DMS53 treated with DMSO at 0.1 percent for 48 hours (cell line): ENCODE results near the gene ATAT1.
A peak's percentile ranks its signal among the peaks of the same experiment; 100 is the strongest.

Experiments
- DNase-seq: peaks from one replicate; lab custom pipeline; 2025; ENCODE audit not compliant: unreplicated experiment; lab: John Stamatoyannopoulos, UW

Gene ATAT1

DNA sequence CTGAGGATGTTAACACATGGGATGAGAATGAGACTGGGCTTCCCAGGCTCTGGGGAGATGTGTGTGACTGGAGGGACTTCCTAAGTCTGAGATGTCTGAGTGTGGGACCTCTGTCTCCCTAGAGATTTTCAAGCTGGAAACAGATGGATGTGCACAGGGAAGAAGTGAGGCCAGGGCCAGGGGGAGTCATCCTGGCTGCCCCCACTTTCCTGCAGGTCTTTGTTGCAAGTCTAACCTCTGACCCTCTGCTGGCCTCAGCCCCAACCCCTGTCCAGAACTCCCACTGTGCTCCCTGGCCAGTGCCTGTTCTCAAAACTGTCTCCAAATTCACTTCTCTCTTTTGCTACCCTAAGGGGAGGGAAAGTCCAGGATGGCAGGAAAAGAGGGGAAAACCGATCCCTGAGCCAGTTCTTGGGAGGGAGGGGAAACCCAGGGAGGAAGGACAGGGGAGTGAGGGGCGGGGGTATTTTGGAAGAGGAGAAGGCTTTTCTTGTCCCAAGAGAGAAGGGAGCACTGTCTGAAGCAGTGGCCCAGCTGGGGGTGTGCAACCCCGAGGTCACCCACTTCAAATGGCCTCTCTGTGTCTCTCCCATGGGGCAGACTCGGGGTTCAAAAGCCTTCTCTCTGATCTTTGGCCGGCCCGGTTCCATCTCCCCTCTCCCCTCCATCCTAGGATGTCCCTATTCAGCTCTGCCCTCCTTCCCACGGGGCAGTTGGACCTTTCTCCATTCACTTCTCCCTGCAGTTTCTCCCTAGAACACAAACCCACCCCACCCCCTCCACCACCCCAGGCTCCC, 56.7 kb downstream of the ATAT1 start:
- DNase-seq: no peak

DNA sequence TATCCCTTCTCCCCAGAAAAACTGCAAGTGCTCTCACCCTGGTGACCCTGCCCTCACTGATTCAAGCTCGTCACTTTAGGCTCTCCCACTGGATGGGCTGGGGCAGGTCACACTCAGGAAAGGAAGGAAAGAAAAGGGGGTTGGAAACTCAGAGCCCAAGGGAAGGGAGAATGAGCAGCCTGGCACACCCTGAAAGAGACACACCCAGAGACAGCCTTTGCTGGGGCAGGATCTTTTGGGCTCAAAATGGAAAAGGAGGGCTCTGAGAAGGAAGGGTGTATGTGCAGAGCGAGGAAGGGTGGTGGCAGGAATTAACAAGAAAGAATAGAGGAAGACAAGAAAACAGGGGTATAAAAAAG, 57.3 kb downstream of the ATAT1 start:
- DNase-seq: no peak

DNA sequence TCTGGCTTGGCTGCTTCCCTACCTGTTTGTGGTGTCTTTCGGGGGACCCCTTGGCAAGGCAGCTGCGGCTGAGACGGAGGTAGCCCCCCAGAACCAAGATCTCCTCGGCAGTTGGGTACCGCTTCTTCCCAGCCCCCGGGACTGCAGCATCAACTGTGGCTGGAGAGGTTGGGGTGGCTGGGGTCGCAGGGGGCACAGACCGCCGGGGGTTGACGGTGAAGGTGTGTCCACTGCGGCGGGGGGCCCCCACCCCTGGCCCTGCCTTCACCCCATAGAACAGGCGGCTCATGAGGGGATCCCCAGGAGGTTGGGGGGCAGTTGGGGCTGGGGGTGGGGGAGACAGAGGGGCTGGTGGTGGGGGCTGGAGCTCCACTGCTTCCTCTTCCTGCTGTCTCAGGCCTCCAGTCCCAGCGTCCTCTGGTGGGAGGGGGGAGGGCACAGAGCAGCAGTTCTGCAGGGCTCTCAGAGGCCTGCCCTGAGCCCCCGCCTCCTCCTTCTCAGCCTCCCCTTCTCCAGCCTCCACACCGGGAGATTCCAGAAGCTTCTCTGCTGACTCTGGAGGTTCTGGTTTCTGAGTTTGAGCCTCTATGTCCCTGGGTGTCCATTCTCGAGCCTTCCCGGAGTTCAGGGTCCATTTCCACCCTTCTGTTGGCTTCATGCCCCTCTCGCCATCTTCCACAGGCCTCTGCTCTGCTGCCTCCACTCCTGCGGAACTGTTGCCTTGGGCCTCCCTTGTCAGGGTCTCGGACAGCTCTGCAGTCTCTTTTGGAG, 57.9 kb downstream of the ATAT1 start:
- DNase-seq: no peak

DNA sequence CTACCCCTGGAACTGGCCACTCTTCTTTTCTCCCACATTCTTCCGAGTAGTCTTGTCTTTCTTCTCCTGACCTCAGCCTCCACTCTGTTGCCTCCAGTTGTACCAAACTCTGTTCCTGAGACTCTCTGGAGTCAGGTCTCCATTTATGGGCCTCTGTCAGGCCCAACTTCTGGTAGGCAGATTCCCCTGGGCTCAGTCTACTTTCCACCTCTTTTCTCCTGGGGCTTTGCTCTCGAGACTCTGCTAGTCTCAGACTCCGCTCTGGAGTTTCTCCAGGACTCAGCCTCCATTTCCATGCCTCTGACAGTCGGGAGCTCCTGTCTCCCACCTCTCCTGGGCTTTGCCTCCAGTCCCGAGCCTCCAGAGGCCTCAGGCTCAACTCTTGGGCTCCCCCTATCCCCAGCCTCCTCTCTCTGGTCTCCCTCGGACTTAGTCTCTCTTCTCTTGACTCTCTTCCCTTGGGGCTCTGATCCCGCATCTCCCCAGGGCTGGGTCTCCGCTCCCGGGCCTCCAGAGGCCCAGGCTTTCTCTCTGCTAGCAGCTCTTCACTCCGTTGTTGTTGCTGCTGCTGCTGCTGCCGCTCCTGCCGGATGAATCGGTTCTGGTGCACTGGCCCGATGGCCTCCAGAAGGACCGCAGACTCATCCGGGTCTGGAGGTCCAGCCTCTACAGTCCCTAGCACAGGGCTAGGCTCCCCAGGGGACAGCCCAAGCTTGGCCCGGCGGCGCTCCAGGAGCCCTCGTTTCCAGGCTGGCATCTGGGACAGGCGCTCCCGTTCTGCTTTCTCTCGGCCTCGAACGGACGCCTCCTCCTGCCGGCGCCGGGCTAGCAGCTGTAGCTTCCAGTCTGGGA, 58.7 kb downstream of the ATAT1 start:
- no peak for DNase-seq

DNA sequence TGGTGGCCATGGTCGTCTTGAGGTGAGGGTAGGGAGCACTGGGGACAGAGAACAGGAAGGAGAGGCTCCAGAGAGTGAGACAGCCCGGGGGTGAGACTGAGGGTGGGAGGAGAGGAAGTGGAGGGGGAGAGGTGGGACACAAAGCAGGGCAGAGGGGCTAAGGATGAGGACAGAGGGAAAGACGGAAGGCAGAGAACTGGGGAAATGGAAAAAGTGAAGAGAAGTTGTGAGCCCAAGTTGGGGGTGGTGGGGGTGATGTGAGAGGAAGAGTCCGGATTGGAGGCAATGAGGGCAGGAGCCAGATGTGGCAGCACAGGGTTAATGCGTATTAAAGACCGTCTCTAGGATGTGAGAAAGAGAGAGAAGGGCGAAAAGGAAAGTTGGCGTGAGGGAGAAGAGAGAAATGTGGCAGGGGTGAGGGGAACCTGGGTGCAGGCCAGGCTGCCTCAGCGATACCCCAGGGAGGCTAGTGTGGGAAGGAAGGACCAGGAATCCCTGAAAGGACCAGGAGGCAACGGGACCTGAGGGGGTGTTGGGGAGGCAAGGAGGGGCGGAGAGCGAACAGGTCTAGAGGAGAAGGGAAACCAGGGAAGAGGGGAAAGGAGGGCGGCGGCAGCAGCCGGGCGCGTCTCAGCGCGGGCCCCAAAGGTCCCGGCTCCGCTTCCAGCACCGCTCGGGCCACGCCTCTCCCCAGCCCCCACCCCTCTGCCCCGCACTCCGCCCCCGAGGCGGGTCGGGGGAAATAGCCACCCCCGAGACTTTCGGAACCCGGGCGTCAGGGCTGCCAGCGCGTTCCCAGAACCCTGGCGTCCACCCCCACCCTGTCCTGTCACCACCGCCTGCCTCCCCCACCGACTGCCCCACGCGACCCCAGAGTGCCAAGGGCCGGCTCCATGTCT, 59.6 kb downstream of the ATAT1 start, which contains the start of gene PPP1R18:
TSS of gene PPP1R18 (minus strand) at position 637 of the 899 bp plus-strand sequence. CDS start at position 10, 627 bp downstream.
- DNase-seq: no peak

GRCh38 chr6:30686908-30687658, 60.4 kb downstream of the ATAT1 start:
- DNase-seq: peak; percentile 74

DNA sequence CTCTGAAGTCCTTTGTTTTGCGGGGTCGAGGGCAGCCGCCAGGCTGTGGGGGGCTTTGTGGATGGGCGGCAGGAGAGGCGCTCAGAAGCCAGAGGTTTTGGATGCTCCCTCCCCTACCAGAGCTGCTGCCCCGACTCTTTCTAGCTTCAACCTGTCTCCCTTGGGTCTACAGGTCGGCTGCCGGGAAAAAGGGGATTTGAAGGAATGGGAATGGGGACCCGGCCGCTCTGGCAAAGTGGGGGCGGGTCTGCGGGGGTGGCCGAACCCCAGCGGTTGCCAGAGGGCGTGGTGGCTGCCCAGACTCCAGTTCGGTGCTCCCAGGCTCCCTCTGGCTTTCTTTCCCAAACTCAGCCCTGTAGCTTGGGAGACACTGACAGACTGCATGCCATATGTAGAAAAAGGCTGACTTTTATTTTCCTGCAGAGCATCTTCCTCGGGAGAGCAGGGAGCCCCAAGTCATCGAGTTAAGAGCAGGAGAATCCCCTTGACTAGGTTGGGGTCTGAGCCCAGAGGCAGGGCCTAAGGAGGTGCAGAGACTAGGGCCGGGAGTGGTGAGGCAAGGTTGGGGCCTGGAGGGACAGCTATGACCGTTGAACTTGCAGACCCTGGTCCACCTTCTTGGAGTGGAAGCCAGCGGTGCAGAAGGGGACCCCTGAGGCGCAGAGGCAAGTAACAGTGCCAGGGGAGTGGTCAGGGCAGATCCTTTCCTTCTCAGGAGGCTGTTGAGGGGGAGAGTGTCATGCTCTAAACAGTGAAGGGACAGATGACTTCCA, 61.2 kb downstream of the ATAT1 start:
- DNase-seq: no peak

GRCh38 chr6:30688569-30688968, 61.9 kb downstream of the ATAT1 start:
- no peak for DNase-seq

GRCh38 chr6:30689022-30689865, 62.6 kb downstream of the ATAT1 start:
- DNase-seq: no peak

- DNase-seq: no peak
These were observed 63.3 kb downstream of the ATAT1 start for GRCh38 chr6:30689985-30690384.

GRCh38 chr6:30690403-30691207, 63.9 kb downstream of the ATAT1 start, which contains the start of gene NRM:
NRM (minus strand) TSS chr6:30690984; CDS start chr6:30690974, 10 bp downstream.
- peak; percentile 77 for DNase-seq

DNA sequence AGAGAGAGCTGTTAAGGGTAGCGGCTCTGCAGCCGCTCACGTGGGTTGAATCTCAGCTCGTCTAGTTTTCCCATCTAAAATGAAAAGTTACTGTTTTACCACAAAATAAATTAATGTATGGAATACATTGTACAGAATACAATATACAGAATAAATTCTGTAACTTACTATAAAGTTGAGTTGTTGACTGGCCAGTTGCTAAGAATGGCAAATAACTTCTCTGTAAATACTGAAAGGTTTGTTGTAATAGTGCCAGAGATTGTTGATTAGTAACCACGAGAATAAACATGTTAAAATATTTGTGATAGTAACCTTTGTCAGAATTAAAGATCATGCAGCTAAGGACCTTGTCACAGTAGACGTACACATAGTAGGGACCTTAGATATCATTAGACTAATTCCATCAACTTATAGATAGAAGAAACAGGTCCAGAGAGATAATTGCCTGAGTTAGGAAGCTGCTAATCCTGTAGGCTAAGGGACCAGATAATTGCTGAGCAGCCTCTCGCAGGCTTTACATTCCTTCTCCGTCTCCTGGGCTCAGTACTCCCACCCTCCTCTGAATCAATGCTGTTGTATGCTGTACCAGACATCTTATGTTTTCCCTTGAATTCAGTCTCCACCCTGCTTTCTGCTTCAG, 64.7 kb downstream of the ATAT1 start:
- no peak for DNase-seq
